Mucosa of stomach (tissue), 1 donor: ENCODE data around the gene ZNF830.
A peak's percentile ranks its signal among the peaks of the same experiment; 100 is the strongest.
"Not testable (repeated sequence)": the region's sequence is repeated elsewhere in the genome, so short reads cannot be mapped to it uniquely, and the experiment has no call there.

ENCODE experiments used
- H3K27me3 ChIP-seq: one replicate; pipeline ENCODE4 v1.7.0; 2013; ENCODE audit warnings: mild to moderate bottlenecking, low read length; ENCODE audit not compliant: control insufficient read depth, insufficient read depth
- H3K36me3 ChIP-seq: one replicate; pipeline ENCODE4 v1.7.0; 2013; ENCODE audit warnings: low read length; ENCODE audit not compliant: control insufficient read depth, insufficient read depth
- H3K4me1 ChIP-seq: one replicate; pipeline ENCODE4 v1.7.0; 2013; ENCODE audit warnings: mild to moderate bottlenecking, low read length; ENCODE audit not compliant: control insufficient read depth, insufficient read depth
- H3K4me3 ChIP-seq: one replicate; pipeline ENCODE4 v1.7.0; 2013; ENCODE audit warnings: low read length
- H3K9ac ChIP-seq: one replicate; pipeline ENCODE4 v1.7.0; 2013; ENCODE audit warnings: mild to moderate bottlenecking, low read length, moderate library complexity
- H3K9me3 ChIP-seq: one replicate; pipeline ENCODE4 v1.7.0; 2013; ENCODE audit warnings: mild to moderate bottlenecking, low read length, moderate library complexity; ENCODE audit not compliant: control insufficient read depth
- donor health status: Pancreatic carcinoma.

The ZNF830 gene, protein sequence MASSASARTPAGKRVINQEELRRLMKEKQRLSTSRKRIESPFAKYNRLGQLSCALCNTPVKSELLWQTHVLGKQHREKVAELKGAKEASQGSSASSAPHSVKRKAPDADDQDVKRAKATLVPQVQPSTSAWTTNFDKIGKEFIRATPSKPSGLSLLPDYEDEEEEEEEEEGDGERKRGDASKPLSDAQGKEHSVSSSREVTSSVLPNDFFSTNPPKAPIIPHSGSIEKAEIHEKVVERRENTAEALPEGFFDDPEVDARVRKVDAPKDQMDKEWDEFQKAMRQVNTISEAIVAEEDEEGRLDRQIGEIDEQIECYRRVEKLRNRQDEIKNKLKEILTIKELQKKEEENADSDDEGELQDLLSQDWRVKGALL

DNA sequence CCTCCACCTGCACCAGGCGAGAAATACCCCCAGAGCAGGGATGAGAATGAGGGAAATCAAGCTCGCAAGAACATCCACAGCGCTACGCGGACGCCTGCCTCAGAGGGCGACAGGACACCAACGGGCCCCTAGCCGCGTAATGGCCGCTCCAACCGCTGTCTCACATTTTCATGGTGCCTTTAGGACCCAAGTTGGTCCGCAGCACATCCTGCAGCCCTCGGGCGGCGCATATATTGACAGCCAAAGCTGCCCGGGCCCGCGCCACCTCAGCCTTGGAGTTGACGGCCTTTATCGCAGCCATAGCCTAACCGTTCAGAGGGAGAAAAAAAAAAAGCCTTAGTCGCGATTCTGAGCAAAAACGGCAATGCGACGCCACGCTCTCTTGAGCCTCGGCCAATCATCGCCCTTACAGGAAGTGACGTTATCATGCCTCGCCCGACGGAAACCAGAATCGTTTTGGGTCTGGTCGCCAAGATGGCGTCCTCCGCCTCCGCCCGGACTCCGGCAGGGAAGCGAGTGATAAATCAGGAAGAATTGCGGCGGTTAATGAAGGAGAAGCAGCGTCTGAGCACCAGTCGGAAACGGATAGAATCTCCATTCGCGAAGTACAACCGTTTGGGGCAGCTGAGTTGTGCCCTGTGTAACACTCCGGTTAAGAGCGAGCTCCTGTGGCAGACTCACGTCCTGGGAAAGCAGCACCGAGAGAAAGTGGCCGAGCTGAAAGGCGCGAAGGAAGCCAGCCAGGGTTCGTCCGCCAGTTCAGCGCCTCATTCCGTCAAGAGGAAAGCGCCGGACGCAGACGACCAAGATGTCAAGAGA, at the start of gene ZNF830, which contains the start of gene CCT6B:
Gene ZNF830 (plus strand): TSS at position 448 of the 819 bp plus-strand sequence. CDS start 27 bp downstream, at position 475.
Gene CCT6B (minus strand): TSS at position 368 of the 819 bp plus-strand sequence. CDS start 67 bp downstream, at position 301.
- Histone ChIP-seq H3K27me3 (no peaks in the 10 kb centered on the region), H3K4me3 (peak within 1 kb of the TSS; percentile 95), H3K36me3 (no peaks in the 10 kb centered on the region), H3K9ac (peak within 1 kb of the TSS; percentile 95), H3K4me1 (peaks cover 6% of the 10 kb centered on the region), H3K9me3 (no peaks in the 10 kb centered on the region)

DNA sequence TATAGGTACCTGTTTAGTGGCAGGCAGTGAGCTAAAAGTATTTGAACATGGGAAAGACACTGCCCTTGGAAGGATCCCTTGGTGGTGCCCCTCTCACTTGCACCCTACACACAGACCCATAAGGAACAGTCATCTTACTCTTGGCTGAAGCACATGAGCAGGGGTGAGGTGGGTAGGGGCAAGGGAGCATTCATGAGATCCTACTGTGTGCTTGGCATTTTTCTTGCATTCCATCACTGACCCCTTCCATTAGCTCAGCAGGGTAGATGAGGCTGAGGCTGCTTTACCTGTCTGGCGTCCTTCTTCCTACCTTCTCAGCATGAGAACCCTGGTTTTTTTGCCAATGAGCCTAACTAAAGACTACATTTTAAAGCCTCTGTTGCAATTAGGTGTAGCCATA, 48.3 kb upstream of the ZNF830 start:
- no peaks in the 10 kb centered on the region for H3K4me1 ChIP-seq
- no peaks in the 10 kb centered on the region for H3K36me3 ChIP-seq
- H3K27me3 ChIP-seq = no peaks in the 10 kb centered on the region
- H3K9ac ChIP-seq = no peak overlapping the region
- H3K4me3 ChIP-seq = no peak overlapping the region
- H3K9me3 ChIP-seq = no peaks in the 10 kb centered on the region

DNA sequence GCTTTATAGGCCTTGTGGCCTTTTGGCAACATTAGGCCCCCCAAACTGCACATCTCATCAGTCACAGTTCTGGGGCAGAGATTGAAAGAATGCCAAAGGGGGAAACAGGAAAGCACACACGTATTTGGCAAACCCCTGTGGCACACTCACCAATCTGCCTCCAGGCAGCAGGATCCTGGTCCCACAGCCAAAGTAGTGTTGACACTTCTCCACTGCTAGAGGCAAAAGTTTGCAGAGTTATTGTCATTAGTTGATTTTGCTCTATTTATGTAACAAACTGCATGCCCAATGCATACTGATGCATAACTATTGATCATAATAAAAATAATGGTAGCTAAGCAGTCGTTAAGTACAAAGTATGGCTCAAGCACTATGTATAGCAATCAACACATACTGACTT, 45.2 kb upstream of the ZNF830 start:
- no peaks in the 10 kb centered on the region for H3K36me3 ChIP-seq
- no peaks in the 10 kb centered on the region for H3K9me3 ChIP-seq
- no peak overlapping the region for H3K4me3 ChIP-seq
- H3K27me3 ChIP-seq = no peaks in the 10 kb centered on the region
- H3K4me1 ChIP-seq = no peaks in the 10 kb centered on the region
- H3K9ac ChIP-seq = no peak overlapping the region

DNA sequence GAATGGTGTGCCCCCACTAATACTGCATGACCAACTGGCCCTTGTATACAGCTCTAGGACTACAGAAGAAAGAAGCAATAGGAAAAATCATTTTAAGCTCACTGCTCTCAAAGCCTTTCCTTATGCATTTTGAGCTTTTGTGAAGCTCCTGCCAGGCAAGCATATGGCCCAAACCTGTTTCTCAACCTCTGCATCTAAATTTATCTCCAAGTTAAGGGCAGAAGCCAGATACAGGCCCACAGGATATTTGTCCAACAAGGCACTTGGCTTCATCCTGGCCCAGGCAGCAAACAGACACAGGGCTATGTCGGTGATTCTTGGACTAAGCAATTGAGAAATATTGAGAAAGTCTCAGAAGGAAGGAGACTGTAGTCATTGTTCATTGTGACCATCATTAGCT, 44.0 kb upstream of the ZNF830 start:
- Histone ChIP-seq H3K4me3 (no peak overlapping the region), H3K9ac (no peak overlapping the region), H3K27me3 (no peaks in the 10 kb centered on the region), H3K4me1 (no peaks in the 10 kb centered on the region), H3K9me3 (no peaks in the 10 kb centered on the region), H3K36me3 (no peaks in the 10 kb centered on the region)

DNA sequence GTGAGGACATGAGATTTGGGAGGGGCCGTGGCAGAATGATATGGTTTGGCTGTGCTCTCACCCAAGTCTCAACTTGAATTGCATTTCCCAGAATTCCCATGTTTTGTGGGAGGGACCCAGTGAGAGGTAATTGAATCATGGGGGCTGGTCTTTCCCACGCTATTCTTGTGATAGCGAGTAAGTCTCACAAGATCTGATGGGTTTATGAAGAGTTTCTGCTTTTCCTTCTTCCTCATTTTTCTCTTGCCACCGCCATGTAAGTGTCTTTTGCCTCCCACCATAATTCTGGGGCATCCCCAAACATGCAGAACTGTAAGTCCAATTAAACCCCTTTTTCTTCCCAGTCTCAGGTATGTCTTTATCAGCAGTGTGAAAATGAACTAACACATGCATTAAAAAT, 40.7 kb upstream of the ZNF830 start:
- no peaks in the 10 kb centered on the region for H3K4me1 ChIP-seq
- H3K9me3 ChIP-seq = no peaks in the 10 kb centered on the region
- H3K27me3 ChIP-seq = no peaks in the 10 kb centered on the region
- H3K4me3 ChIP-seq = no peak overlapping the region
- no peaks in the 10 kb centered on the region for H3K36me3 ChIP-seq
- H3K9ac ChIP-seq = no peak overlapping the region

DNA sequence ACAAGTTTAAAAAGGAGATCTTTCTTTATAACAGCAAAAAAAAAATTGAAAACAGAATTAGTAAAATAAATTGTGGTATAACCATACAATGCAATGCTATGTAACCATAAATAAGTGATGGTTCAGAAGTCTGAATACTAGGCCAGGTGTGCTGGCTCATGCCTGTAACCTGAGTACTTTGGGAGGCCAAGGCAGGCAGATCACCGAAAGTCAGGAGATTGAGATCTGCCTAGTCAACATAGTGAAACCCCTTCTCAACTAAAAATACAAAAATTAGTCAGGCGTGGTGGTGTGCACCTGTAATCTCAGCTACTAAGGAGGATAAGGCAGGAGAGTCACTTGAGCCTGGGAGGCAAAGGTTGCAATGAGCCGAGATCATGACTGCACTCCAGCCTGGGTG, 34.7 kb upstream of the ZNF830 start:
- Histone ChIP-seq H3K4me1 (no peaks in the 10 kb centered on the region), H3K36me3 (no peaks in the 10 kb centered on the region), H3K4me3 (no peak overlapping the region), H3K9me3 (no peaks in the 10 kb centered on the region), H3K27me3 (no peaks in the 10 kb centered on the region), H3K9ac (no peak overlapping the region)

DNA sequence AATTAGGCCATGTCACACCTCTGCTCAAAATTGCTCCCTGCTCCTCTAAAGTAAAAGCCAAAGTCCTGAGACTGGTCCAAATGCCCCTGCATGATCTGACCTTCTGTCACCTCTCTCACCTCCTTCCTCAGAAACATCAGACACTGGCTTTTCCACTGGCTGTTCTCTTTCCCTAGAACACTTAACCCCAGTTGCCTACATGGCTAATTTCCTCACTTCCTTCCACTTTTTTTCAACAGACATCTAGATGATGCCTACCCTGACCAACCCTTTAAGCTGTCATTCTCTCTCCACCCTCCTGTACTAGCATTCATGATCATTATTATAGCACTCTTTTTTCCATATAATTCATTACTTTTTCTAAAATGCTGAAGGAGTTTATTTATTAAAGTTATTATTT, 31.1 kb upstream of the ZNF830 start:
- H3K9me3 ChIP-seq = no peaks in the 10 kb centered on the region
- no peaks in the 10 kb centered on the region for H3K4me1 ChIP-seq
- H3K27me3 ChIP-seq = no peaks in the 10 kb centered on the region
- no peak overlapping the region for H3K4me3 ChIP-seq
- no peaks in the 10 kb centered on the region for H3K36me3 ChIP-seq
- H3K9ac ChIP-seq = no peak overlapping the region

DNA sequence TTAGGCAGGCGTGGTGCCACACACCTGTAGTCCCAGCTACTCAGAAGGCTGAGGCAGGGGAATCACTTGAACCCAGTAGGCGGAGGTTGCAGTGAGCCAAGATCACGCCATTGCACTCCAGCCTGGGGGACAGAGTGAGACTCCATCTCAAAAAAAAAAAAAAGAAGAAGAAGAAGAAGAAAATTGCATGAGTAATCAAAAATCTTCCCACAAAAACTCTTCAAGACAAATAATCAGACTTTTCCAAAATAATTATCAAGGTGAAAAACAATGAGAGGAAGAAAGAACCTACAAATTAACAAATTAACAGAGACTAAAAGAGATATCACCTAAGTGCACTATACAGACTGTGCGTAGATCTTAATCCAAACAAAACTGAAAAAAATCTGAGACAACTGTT, 10.6 kb upstream of the ZNF830 start:
- H3K9me3 ChIP-seq, H3K4me1 ChIP-seq, H3K9ac ChIP-seq, H3K27me3 ChIP-seq, H3K4me3 ChIP-seq, H3K36me3 ChIP-seq: not testable (repeated sequence)

DNA sequence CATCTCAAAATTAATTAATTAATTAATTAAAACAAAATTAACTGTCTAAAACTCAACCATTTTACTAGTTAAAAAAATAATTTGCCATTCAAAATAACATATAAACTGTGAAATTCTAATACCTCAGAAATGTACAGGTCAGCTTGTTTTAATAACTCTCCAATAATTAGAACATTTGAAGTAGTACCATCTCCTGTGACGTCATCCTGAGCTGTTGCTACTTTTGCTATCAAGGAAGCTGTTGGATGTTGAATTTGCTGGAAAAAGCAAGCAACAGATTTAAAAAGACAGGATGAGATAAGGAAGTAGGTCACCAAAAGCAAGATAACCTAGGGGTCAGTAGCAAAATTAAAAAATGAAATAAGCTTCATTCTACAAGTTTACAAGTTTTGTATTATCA, 2.9 kb upstream of the ZNF830 start:
- Histone ChIP-seq H3K9me3 (no peaks in the 10 kb centered on the region), H3K27me3 (no peaks in the 10 kb centered on the region), H3K36me3 (no peaks in the 10 kb centered on the region), H3K9ac (no peak overlapping the region), H3K4me3 (no peak overlapping the region), H3K4me1 (peaks cover 6% of the 10 kb centered on the region)

DNA sequence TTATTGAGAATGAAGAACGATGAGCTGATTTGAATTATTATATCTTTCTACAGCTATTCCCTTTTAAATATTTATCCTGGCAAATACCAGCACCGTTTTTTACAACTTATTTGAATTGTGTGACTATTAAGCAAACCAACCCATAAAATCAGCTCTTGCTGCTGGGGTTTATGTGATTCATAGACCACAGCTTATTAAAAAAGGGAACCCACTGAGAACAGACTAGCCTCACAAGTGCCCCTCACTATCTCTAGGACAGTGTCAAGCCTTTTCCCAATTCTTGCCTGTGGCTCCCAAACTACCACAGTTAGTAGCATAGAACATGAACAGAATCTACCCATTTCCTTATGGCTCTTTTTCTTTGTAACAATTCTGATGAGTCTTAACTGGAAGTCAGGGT, 12.8 kb downstream of the ZNF830 start:
- no peaks in the 10 kb centered on the region for H3K27me3 ChIP-seq
- H3K4me1 ChIP-seq = no peaks in the 10 kb centered on the region
- no peak overlapping the region for H3K9ac ChIP-seq
- H3K4me3 ChIP-seq = no peak overlapping the region
- no peaks in the 10 kb centered on the region for H3K9me3 ChIP-seq
- no peaks in the 10 kb centered on the region for H3K36me3 ChIP-seq

DNA sequence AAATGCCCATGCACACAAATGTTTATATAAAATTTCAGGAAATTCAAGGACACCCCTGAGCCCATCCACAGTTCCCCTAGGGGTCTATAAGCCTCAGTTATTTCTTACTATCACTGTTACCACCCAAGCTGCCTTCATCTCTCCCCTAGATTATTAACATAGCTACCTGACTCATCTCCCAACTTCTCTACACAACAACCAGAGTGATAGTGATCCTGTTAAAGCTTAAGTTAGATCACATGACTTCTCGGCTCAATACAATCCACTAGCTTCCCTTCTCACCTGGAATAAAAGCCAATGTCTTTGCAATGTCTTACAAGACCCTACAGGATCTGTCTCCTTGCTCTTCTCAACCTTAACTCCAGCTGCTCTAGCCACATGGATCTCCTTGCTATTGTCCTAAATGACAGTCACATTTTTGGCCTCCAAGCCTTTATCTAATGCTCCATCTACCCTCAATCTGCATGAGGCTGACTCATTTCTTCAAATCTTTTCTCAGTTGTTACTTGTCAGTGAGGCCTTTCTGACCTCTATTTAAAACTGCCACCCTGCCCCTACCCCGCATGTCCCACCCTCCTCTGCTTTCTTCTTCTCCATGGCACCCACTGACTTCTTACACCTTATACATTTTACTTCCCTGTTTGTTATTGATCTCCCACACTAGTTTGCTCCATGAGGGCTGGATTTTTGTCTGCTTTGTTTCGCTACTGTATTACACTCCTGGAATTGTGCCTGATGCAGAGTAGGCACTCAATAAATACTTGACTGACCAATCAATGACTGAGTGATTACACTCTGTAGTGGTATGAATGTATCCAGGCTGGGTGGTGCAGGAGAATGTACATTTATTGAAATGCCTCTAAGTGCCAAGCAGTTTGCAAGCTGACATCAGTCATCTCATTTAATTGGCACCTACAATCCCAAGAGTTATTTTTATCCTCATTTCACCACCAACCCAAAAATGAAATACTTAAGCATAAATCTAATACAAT, 13.8 kb downstream of the ZNF830 start:
- Histone ChIP-seq H3K9me3 (no peaks in the 10 kb centered on the region), H3K36me3 (no peaks in the 10 kb centered on the region), H3K4me1 (peaks cover 5% of the 10 kb centered on the region), H3K9ac (no peak overlapping the region), H3K27me3 (no peaks in the 10 kb centered on the region), H3K4me3 (no peak overlapping the region)
